Activated CD4-positive, CD25-positive, alpha-beta regulatory T cell treated with anti-CD3 and anti-CD28 coated beads, Interleukin-2, amount 50 U/mL, for 24 hours (primary cell): ENCODE measurements around the gene ETDB.
"Not testable (repeated sequence)": the region's sequence is repeated elsewhere in the genome, so short reads cannot be mapped to it uniquely, and the experiment has no call there.

Source experiments
- ATAC-seq, 2 donors: fragments of 150-1000 bp; cut with Tn5 transposase; one replicate each; pipeline ENCODE4 v1.10.0; 2021; ENCODE audit warnings: mild to moderate bottlenecking in 1 of 2, moderate library complexity in 1 of 2

Gene ETDB

GRCh38 chrX:135120056-135120576, at the start of gene ETDB:
ETDB (minus strand) TSS chrX:135120526; CDS start chrX:135119261, 1,265 bp downstream.
- not testable (repeated sequence) for ATAC-seq

- not testable (repeated sequence) for ATAC-seq
Measured at GRCh38 chrX:135169534-135169933, 49.2 kb upstream of the ETDB start.

- ATAC-seq: no peak
Measured at GRCh38 chrX:135168486-135168885, 48.2 kb upstream of the ETDB start.

- not testable (repeated sequence) for ATAC-seq
Measured at GRCh38 chrX:135154688-135155087, 34.4 kb upstream of the ETDB start.

GRCh38 chrX:135126145-135126544, 5.8 kb upstream of the ETDB start:
- ATAC-seq: not testable (repeated sequence)

GRCh38 chrX:135116064-135116463, 4.3 kb downstream of the ETDB start:
- not testable (repeated sequence) for ATAC-seq

GRCh38 chrX:135114392-135114791, 5.9 kb downstream of the ETDB start:
- ATAC-seq: peak in 1 of 2 donors; percentile 56

GRCh38 chrX:135112743-135113142, 7.6 kb downstream of the ETDB start:
- ATAC-seq: no peak

- ATAC-seq: no peak
Measured at GRCh38 chrX:135112096-135112729, 8.1 kb downstream of the ETDB start.

GRCh38 chrX:135109554-135109953, 10.8 kb downstream of the ETDB start:
- ATAC-seq: no peak

GRCh38 chrX:135099493-135099783, 20.9 kb downstream of the ETDB start:
- no peak for ATAC-seq

- not testable (repeated sequence) for ATAC-seq
Measured at GRCh38 chrX:135097196-135097744, 23.1 kb downstream of the ETDB start.

- no peak for ATAC-seq
Measured at GRCh38 chrX:135095715-135096114, 24.6 kb downstream of the ETDB start.

- ATAC-seq: no peak
Measured at GRCh38 chrX:135094726-135095125, 25.6 kb downstream of the ETDB start.

GRCh38 chrX:135089126-135089525, 31.2 kb downstream of the ETDB start:
- no peak for ATAC-seq

GRCh38 chrX:135087867-135088266, 32.5 kb downstream of the ETDB start:
- ATAC-seq: no peak

- ATAC-seq: peak; percentile 80 to 95
Measured at GRCh38 chrX:135086197-135086854, 34.0 kb downstream of the ETDB start.

- no peak for ATAC-seq
Measured at GRCh38 chrX:135081693-135082404, 38.5 kb downstream of the ETDB start.
